SK-N-SH (cell line): ENCODE measurements around the gene ELANE. TPM values are rescaled to one million over a fixed set of nuclear protein-coding genes. Genes with fewer than 3 reads are reported as not detected.
A peak's percentile ranks its signal among the peaks of the same experiment; 100 is the strongest.

ENCODE experiments used
- CTCF ChIA-PET: fragments of 300-600, 350-600 bp; formaldehyde crosslinking; extraction: SDS; loops from one replicate; lab custom pipeline; 2021; lab: Yijun Ruan, JAX
- POLR2A ChIA-PET: fragments of 350-600 bp; sonication (Branson Sonifier 250); formaldehyde crosslinking; extraction: SDS; loops from one replicate; lab custom pipeline; 2020; ENCODE audit warnings: antibody characterized with exemption, inconsistent platforms; lab: Yijun Ruan, JAX
- DNase-seq: peaks from one replicate; pipeline ENCODE4 v3.0.0; 2012
- H2AFZ ChIP-seq: fragments of 200-600 bp; sonication (generic); 2 replicates; pipeline ENCODE4 v1.8.1; 2016; ENCODE audit warnings: antibody characterized with exemption, mild to moderate bottlenecking, low read depth
- H3F3A ChIP-seq: fragments of 200-600 bp; sonication (generic); replicated peaks from 2 replicates; pipeline ENCODE3; 2016; ENCODE audit warnings: antibody characterized with exemption, mild to moderate bottlenecking; ENCODE audit not compliant: insufficient read depth
- H3K27ac ChIP-seq, 2 experiments: fragments of 200-500 bp in 1 of 2; fragments of 200-600 bp in 1 of 2; sonication (Bioruptor generic) in 1 of 2; sonication (generic), shearing (Covaris generic) in 1 of 2; 2 replicates each; pipeline versions ENCODE4 v1.5.1 to v1.6.1; 2014 to 2016; ENCODE audit warnings: low read depth in 2 of 2, inconsistent platforms in 1 of 2, low read length in 1 of 2, mild to moderate bottlenecking in 1 of 2, mixed read lengths in 1 of 2
- H3K27me3 ChIP-seq: fragments of 200-600 bp; sonication (generic), shearing (Covaris generic); 2 replicates; pipeline ENCODE4 v1.6.1; 2016; ENCODE audit warnings: mixed run types; ENCODE audit not compliant: insufficient read depth
- H3K36me3 ChIP-seq, 2 experiments: fragments of 200-500 bp in 1 of 2; fragments of 200-600 bp in 1 of 2; sonication (Bioruptor generic) in 1 of 2; sonication (generic) in 1 of 2; replicated peaks in 1 of 2; 2 replicates each; pipeline versions ENCODE3 to v1.5.1; 2014 to 2016; ENCODE audit warnings: low read length in 1 of 2, mild to moderate bottlenecking in 1 of 2; ENCODE audit not compliant: insufficient read depth in 2 of 2, control insufficient read depth in 1 of 2
- H3K4me1 ChIP-seq, 2 experiments: fragments of 200-500 bp in 1 of 2; fragments of 200-600 bp in 1 of 2; sonication (Bioruptor generic) in 1 of 2; sonication (generic), shearing (Covaris generic) in 1 of 2; 2 replicates each; pipeline versions ENCODE4 v1.5.1 to v1.6.1; 2014 to 2016; ENCODE audit warnings: low read depth in 1 of 2, low read length in 1 of 2, mixed run types in 1 of 2; ENCODE audit not compliant: insufficient read depth in 2 of 2, control insufficient read depth in 1 of 2
- H3K4me2 ChIP-seq: fragments of 200-600 bp; sonication (generic), shearing (Covaris generic); 2 replicates; pipeline ENCODE4 v1.6.1; 2017; ENCODE audit warnings: mixed run types
- H3K4me3 ChIP-seq, 2 experiments: fragments of 200-500 bp in 1 of 2; fragments of 200-600 bp in 1 of 2; sonication (Bioruptor generic) in 1 of 2; sonication (generic), shearing (Covaris generic) in 1 of 2; 2 replicates each; pipeline versions ENCODE4 v1.5.1 to v1.8.1; 2014 to 2016; ENCODE audit warnings: low read depth in 2 of 2, inconsistent platforms in 1 of 2, low read length in 1 of 2, mild to moderate bottlenecking in 1 of 2, mixed read lengths in 1 of 2, moderate library complexity in 1 of 2
- H3K79me2 ChIP-seq: fragments of 200-600 bp; sonication (generic); 2 replicates; pipeline ENCODE4 v1.8.1; 2017; ENCODE audit warnings: mild to moderate bottlenecking; ENCODE audit not compliant: insufficient read depth
- H3K9ac ChIP-seq: fragments of 200-600 bp; sonication (generic); 2 replicates; pipeline ENCODE4 v1.6.1; 2017; ENCODE audit warnings: mixed run types
- H3K9me2 ChIP-seq: fragments of 200-600 bp; sonication (generic); 2 replicates; pipeline ENCODE4 v1.6.1; 2017; ENCODE audit warnings: mixed run types
- H3K9me3 ChIP-seq: fragments of 200-600 bp; sonication (generic); 2 replicates; pipeline ENCODE4 v1.6.1; 2017; ENCODE audit warnings: mixed run types, mild to moderate bottlenecking, moderate library complexity
- H4K20me1 ChIP-seq: fragments of 200-600 bp; sonication (generic); 2 replicates; pipeline ENCODE4 v1.6.1; 2017; ENCODE audit warnings: mild to moderate bottlenecking, mixed run types; ENCODE audit not compliant: insufficient read depth
- CHD2 ChIP-seq: fragments of 150-350 bp; IDR thresholded peaks from 2 replicates; pipeline ENCODE4 v1.6.1; 2018; ENCODE audit warnings: low read length; ENCODE audit not compliant: partially characterized antibody
- EP300 ChIP-seq, 2 experiments: IDR thresholded peaks; 2 replicates each; pipeline versions ENCODE4 v1.4.0 to v1.6.1; 2012; ENCODE audit warnings: borderline replicate concordance in 1 of 2, low read depth in 1 of 2, low read length in 1 of 2
- FOXJ3 ChIP-seq: sonication (generic); formaldehyde crosslinking; IDR thresholded peaks from 2 replicates; pipeline ENCODE4 v1.5.1; 2020; ENCODE audit warnings: mild to moderate bottlenecking, missing genetic modification reagents
- FOXM1 ChIP-seq: IDR thresholded peaks from 2 replicates; pipeline ENCODE4 v1.4.0; 2012; ENCODE audit warnings: low read depth, mild to moderate bottlenecking
- GABPA ChIP-seq: IDR thresholded peaks from 2 replicates; pipeline ENCODE4 v1.4.0; 2012; ENCODE audit warnings: low read depth, mild to moderate bottlenecking
- GATA2 ChIP-seq: sonication (generic); formaldehyde crosslinking; IDR thresholded peaks from 2 replicates; pipeline ENCODE4 v1.5.0; 2020; ENCODE audit warnings: mild to moderate bottlenecking, missing genetic modification reagents
- MXI1 ChIP-seq: IDR thresholded peaks from 2 replicates; pipeline ENCODE4 v1.6.1; 2012; ENCODE audit warnings: mild to moderate bottlenecking, low read depth, low read length, improper control_type of control experiment
- NFIC ChIP-seq: IDR thresholded peaks from 2 replicates; pipeline ENCODE4 v1.4.0; 2012; ENCODE audit warnings: borderline replicate concordance
- POLR2AphosphoS5 ChIP-seq: IDR thresholded peaks from 2 replicates; pipeline ENCODE4 v1.6.1; 2012; ENCODE audit warnings: low read depth, low read length
- RCOR1 ChIP-seq: fragments of 150-350 bp; IDR thresholded peaks from 2 replicates; pipeline ENCODE4 v1.6.1; 2017; ENCODE audit warnings: antibody characterized with exemption, low read length
- RFX5 ChIP-seq: IDR thresholded peaks from 2 replicates; pipeline ENCODE4 v1.6.1; 2012; ENCODE audit warnings: mild to moderate bottlenecking, improper control_type of control experiment, low read length
- SIN3A ChIP-seq: IDR thresholded peaks from 2 replicates; pipeline ENCODE4 v1.6.1; 2012; ENCODE audit warnings: low read depth, mild to moderate bottlenecking, low read length, moderate library complexity, borderline replicate concordance
- TAF1 ChIP-seq: IDR thresholded peaks from 2 replicates; pipeline ENCODE4 v1.6.1; 2012; ENCODE audit warnings: low read depth, mild to moderate bottlenecking, low read length, moderate library complexity, borderline replicate concordance
- TCF12 ChIP-seq: IDR thresholded peaks from 2 replicates; pipeline ENCODE4 v1.4.0; 2012
- TEAD4 ChIP-seq: IDR thresholded peaks from 2 replicates; pipeline ENCODE4 v1.4.0; 2012; ENCODE audit warnings: mild to moderate bottlenecking, borderline replicate concordance; ENCODE audit not compliant: insufficient read depth
- USF2 ChIP-seq: fragments of 150-350 bp; IDR thresholded peaks from 2 replicates; pipeline ENCODE4 v1.6.1; 2017; ENCODE audit warnings: antibody characterized with exemption, low read length, low read depth, borderline replicate concordance
- YY1 ChIP-seq: IDR thresholded peaks from 2 replicates; pipeline ENCODE4 v1.4.0; 2012; ENCODE audit warnings: low read depth, mild to moderate bottlenecking
- WGBS: methylation state at CpG from one replicate; pipeline ENCODE4 v1.1.6; 2017; ENCODE audit warnings: low lambda C conversion rate; 5-methylcytosine and 5-hydroxymethylcytosine counted together
- polyA plus RNA-seq, 3 experiments: library from polyadenylated mRNA; depleted of rRNA; stranded (reverse); fragments of >200 nt; gene quantifications; 2 replicates each; pipeline ENCODE4 v1.2.3, GENCODE V29; 2012
- TF ChIP-seq, protein P1 (sequence below): fragments of 200-600 bp; sonication (generic); IDR thresholded peaks from 2 replicates; pipeline ENCODE4 v1.6.1; 2017; ENCODE audit warnings: antibody characterized with exemption, mild to moderate bottlenecking, moderate library complexity
- TF ChIP-seq, protein P2 (sequence below): IDR thresholded peaks from 2 replicates; pipeline ENCODE4 v1.4.0; 2012; ENCODE audit warnings: low read depth, borderline replicate concordance
- TF ChIP-seq, protein P3 (sequence below): fragments of 150-350 bp; IDR thresholded peaks from 2 replicates; pipeline ENCODE4 v1.6.1; 2016; ENCODE audit warnings: mild to moderate bottlenecking, low read depth, low read length

ELANE gene
- polyA plus RNA-seq, 1 of the 3 experiments (the other 2 are of a cell fraction): not detected

DNA sequence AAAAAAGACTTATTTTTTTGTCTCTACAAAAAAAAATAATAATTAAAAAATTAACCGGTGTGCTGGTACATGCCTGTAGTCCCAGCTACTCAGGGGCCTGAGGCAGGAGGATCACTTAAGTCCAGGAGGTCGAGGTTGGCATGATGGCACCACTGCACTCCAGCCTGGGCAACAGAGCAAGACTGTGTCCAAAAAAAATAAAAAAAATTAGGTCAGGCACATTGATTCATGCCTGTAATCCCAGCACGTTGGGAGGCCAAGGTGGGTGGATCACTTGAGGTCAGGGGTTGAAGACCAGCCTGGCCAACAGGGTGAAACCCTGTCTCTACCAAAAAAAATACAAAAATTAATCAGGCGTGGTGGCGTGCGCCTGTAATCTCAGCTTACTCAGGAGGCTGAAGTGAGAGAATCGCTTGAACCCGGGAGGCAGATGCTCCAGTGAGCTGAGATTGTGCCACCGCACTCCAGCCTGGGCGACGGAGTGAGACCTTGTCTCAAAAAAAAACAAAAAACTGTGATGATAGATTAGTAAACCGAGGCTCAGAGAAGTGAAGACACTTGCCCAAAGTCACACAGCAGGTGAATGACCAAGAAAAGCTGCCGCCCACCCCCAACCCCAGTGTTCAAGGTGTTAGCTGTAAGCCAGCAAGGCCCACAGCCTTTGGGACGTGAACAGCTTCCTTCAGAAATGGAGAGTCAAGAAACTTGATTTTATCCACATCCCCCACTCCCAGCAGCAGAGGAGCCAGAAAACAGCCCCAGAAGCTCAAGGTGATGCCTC, 50.5 kb downstream of the ELANE start:
- CTCF ChIA-PET: interaction anchor here (1.5 to 1.7 kb wide), 2 partner anchors 11 to 20 kb away, joined by 3 to 5 read pairs; no protein-coding TSS in a partner anchor
- POLR2A ChIA-PET: no interaction called here
- no peak for DNase-seq
- peaks cover 41% of the 10 kb centered on the region for H4K20me1 ChIP-seq
- no peak overlapping the region for H3K4me3 ChIP-seq
- H3F3A ChIP-seq: peaks cover 4% of the 10 kb centered on the region
- H2AFZ ChIP-seq: no peak overlapping the region
- TF ChIP-seq YY1 (no peak), RCOR1 (no peak), RFX5 (no peak), CHD2 (no peak), NFIC (no peak), EP300 (IDR thresholded peaks at IDR 0.05; ENCODE audit: borderline replicate concordance in 1 of 2, low read depth in 1 of 2, low read length in 1 of 2) (no peak), TAF1 (no peak)
- TF ChIP-seq, all 33 proteins: peak for 0
- Histone ChIP-seq H3K27ac (no peak overlapping the region), H3K4me2 (no peak overlapping the region), H3K27me3 (no peaks in the 10 kb centered on the region), H3K9ac (no peak overlapping the region), H3K4me1 (no peaks in the 10 kb centered on the region; a peak in 1 of 4 replicates), H3K36me3 (peaks cover 0 to 11% of the 10 kb centered on the region in 2 experiments), H3K79me2 (peaks cover 53% of the 10 kb centered on the region), H3K9me3 (no peaks in the 10 kb centered on the region), H3K9me2 (no peaks in the 10 kb centered on the region)
- WGBS: 97% methylated on average over 14 of the region's 14 CpGs

DNA sequence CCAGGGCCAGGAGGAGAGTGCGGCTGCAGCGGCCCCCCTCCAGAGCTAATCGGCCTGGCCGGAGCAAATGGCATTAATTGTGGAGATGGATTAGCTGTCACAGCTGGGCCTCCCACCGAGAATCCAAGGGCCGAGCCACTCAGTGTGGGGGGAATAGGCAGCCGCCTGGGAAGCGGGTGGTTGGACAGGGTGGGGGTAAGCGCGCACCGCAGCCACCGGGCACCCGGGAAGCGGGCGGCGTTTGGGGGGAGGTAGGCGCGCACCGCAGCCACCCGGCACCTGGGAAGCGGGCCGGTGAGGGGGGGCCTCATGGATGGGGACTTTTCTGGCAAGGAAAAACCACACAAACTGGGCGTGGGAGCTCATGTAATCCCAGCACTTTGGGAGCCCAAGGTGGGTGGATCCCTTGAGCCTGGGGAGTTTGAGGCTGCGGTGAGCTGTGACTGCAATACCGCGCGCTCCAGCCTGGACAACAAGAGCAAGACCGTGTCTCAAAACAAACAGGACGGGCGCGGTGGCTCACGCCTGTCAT, 51.2 kb downstream of the ELANE start:
- POLR2A ChIA-PET: no interaction called here
- Histone ChIP-seq H3K9me2 (no peaks in the 10 kb centered on the region), H3K4me2 (no peak overlapping the region), H3F3A (peaks cover 4% of the 10 kb centered on the region), H3K9me3 (no peaks in the 10 kb centered on the region), H3K4me3 (no peak overlapping the region), H3K9ac (no peak overlapping the region), H3K27me3 (no peaks in the 10 kb centered on the region), H3K79me2 (peaks cover 60% of the 10 kb centered on the region), H2AFZ (no peak overlapping the region), H4K20me1 (peaks cover 45% of the 10 kb centered on the region), H3K27ac (no peak overlapping the region), H3K4me1 (no peaks in the 10 kb centered on the region; a peak in 1 of 4 replicates), H3K36me3 (peaks cover 0 to 11% of the 10 kb centered on the region in 2 experiments)
- CTCF ChIA-PET: interaction anchor here (1.5 to 1.7 kb wide), 2 partner anchors 11 to 19 kb away, joined by 3 to 5 read pairs; no protein-coding TSS in a partner anchor
- 80% methylated on average over 17 of the region's 32 CpGs for whole genome bisulfite sequencing
- TF ChIP-seq FOXM1: no peak
- TF ChIP-seq FOXJ3 (CRISPR knock-in tag): no peak
- TF ChIP-seq, protein P1, sequence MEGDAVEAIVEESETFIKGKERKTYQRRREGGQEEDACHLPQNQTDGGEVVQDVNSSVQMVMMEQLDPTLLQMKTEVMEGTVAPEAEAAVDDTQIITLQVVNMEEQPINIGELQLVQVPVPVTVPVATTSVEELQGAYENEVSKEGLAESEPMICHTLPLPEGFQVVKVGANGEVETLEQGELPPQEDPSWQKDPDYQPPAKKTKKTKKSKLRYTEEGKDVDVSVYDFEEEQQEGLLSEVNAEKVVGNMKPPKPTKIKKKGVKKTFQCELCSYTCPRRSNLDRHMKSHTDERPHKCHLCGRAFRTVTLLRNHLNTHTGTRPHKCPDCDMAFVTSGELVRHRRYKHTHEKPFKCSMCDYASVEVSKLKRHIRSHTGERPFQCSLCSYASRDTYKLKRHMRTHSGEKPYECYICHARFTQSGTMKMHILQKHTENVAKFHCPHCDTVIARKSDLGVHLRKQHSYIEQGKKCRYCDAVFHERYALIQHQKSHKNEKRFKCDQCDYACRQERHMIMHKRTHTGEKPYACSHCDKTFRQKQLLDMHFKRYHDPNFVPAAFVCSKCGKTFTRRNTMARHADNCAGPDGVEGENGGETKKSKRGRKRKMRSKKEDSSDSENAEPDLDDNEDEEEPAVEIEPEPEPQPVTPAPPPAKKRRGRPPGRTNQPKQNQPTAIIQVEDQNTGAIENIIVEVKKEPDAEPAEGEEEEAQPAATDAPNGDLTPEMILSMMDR: no peak
- TF ChIP-seq GATA2: no peak
- TF ChIP-seq, protein P2, sequence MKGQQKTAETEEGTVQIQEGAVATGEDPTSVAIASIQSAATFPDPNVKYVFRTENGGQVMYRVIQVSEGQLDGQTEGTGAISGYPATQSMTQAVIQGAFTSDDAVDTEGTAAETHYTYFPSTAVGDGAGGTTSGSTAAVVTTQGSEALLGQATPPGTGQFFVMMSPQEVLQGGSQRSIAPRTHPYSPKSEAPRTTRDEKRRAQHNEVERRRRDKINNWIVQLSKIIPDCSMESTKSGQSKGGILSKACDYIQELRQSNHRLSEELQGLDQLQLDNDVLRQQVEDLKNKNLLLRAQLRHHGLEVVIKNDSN: no peak
- no peak for TF ChIP-seq NFIC
- no peak for TF ChIP-seq POLR2AphosphoS5
- no peak for TF ChIP-seq USF2
- TF ChIP-seq EP300 (IDR thresholded peaks at IDR 0.05; ENCODE audit: borderline replicate concordance in 1 of 2, low read depth in 1 of 2, low read length in 1 of 2): no peak
- TF ChIP-seq TEAD4: no peak
- TF ChIP-seq, protein P3, sequence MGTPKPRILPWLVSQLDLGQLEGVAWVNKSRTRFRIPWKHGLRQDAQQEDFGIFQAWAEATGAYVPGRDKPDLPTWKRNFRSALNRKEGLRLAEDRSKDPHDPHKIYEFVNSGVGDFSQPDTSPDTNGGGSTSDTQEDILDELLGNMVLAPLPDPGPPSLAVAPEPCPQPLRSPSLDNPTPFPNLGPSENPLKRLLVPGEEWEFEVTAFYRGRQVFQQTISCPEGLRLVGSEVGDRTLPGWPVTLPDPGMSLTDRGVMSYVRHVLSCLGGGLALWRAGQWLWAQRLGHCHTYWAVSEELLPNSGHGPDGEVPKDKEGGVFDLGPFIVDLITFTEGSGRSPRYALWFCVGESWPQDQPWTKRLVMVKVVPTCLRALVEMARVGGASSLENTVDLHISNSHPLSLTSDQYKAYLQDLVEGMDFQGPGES: no peak
- no peak for TF ChIP-seq SIN3A
- TF ChIP-seq MXI1: no peak
- TF ChIP-seq GABPA: no peak
- no peak for TF ChIP-seq RCOR1
- no peak for TF ChIP-seq TCF12
- DNase-seq: peak; percentile 62
